Measurements from ENCODE around the gene MOB3B.
A peak's percentile ranks its signal among the peaks of the same experiment; 100 is the strongest.

MOB3B gene

GRCh38 chr9:27383524-27383923 is 146.1 kb downstream of the MOB3B start:
- DNase-seq (ENCODE audit: low spot score) (no peak), ATAC-seq (ENCODE audit: low read depth) (no peak)
- H3K27me3 ChIP-seq (ENCODE audit: insufficient read depth, poor library complexity, severe bottlenecking), result no peaks in the 10 kb centered on the region
- no peak overlapping the region for H3K4me3 ChIP-seq (ENCODE audit: severe bottlenecking)
- H3K9me3 ChIP-seq (ENCODE audit: severe bottlenecking), result no peaks in the 10 kb centered on the region
- H3K4me1 ChIP-seq (ENCODE audit: insufficient read depth, poor library complexity, severe bottlenecking), result peaks cover 22% of the 10 kb centered on the region
- H3K27ac ChIP-seq (ENCODE audit: poor library complexity, severe bottlenecking), result peak overlapping the region; percentile 55
- H3K36me3 ChIP-seq (ENCODE audit: low read depth), result no peaks in the 10 kb centered on the region
- TF ChIP-seq CTCF (IDR thresholded peaks at IDR 0.05; ENCODE audit: poor library complexity, severe bottlenecking), result no peak

- H3K4me3 ChIP-seq (ENCODE audit: severe bottlenecking), result no peak overlapping the region
- H3K9me3 ChIP-seq (ENCODE audit: severe bottlenecking), result no peaks in the 10 kb centered on the region
- peaks cover 22% of the 10 kb centered on the region for H3K4me1 ChIP-seq (ENCODE audit: insufficient read depth, poor library complexity, severe bottlenecking)
- no peaks in the 10 kb centered on the region for H3K36me3 ChIP-seq (ENCODE audit: low read depth)
- peak overlapping the region; percentile 55 for H3K27ac ChIP-seq (ENCODE audit: poor library complexity, severe bottlenecking)
- ATAC-seq (ENCODE audit: low read depth) (no peak), DNase-seq (ENCODE audit: low spot score) (no peak)
- H3K27me3 ChIP-seq (ENCODE audit: insufficient read depth, poor library complexity, severe bottlenecking), result no peaks in the 10 kb centered on the region
- TF ChIP-seq CTCF (IDR thresholded peaks at IDR 0.05; ENCODE audit: poor library complexity, severe bottlenecking), result no peak
Measured at GRCh38 chr9:27382975-27383374, 146.6 kb downstream of the MOB3B start.

- DNase-seq (ENCODE audit: low spot score) (no peak), ATAC-seq (ENCODE audit: low read depth) (peak; percentile 34; the same call in 1 of the 3 replicates)
- Histone ChIP-seq H3K4me3 (ENCODE audit: severe bottlenecking) (no peak overlapping the region), H3K27me3 (ENCODE audit: insufficient read depth, poor library complexity, severe bottlenecking) (no peaks in the 10 kb centered on the region), H3K9me3 (ENCODE audit: severe bottlenecking) (no peaks in the 10 kb centered on the region), H3K4me1 (ENCODE audit: insufficient read depth, poor library complexity, severe bottlenecking) (peaks cover 24% of the 10 kb centered on the region), H3K27ac (ENCODE audit: poor library complexity, severe bottlenecking) (peak overlapping the region; percentile 55), H3K36me3 (ENCODE audit: low read depth) (no peaks in the 10 kb centered on the region)
- TF ChIP-seq CTCF (IDR thresholded peaks at IDR 0.05; ENCODE audit: poor library complexity, severe bottlenecking), result no peak
Measured at GRCh38 chr9:27382308-27382707, 147.3 kb downstream of the MOB3B start.

- no peak overlapping the region for H3K27ac ChIP-seq (ENCODE audit: poor library complexity, severe bottlenecking)
- no peaks in the 10 kb centered on the region for H3K9me3 ChIP-seq (ENCODE audit: severe bottlenecking)
- no peak overlapping the region for H3K4me3 ChIP-seq (ENCODE audit: severe bottlenecking)
- ATAC-seq (ENCODE audit: low read depth) (no peak), DNase-seq (ENCODE audit: low spot score) (no peak)
- H3K36me3 ChIP-seq (ENCODE audit: low read depth), result no peaks in the 10 kb centered on the region
- no peak for TF ChIP-seq CTCF (IDR thresholded peaks at IDR 0.05; ENCODE audit: poor library complexity, severe bottlenecking)
- H3K4me1 ChIP-seq (ENCODE audit: insufficient read depth, poor library complexity, severe bottlenecking), result peaks cover 15% of the 10 kb centered on the region
- H3K27me3 ChIP-seq (ENCODE audit: insufficient read depth, poor library complexity, severe bottlenecking), result no peaks in the 10 kb centered on the region
Measured at GRCh38 chr9:27379311-27380251, 150.0 kb downstream of the MOB3B start.
